GM12878 (cell line): ENCODE data around the gene LRRC58. TPM values are rescaled to one million over a fixed set of nuclear protein-coding genes. Genes with fewer than 3 reads are reported as not detected.

ENCODE experiments used
- ATAC-seq: fragments of 200-7000 bp; cut with Tn5 transposase; 3 replicates; pipeline ENCODE4 v1.9.1; 2020; ENCODE audit warnings: mild to moderate bottlenecking, moderate library complexity
- BruUV-seq: library from RNA; stranded (reverse); fragments of 400-500 nt; replicated peaks from 2 replicates; lab custom pipeline; 2021; lab: Mats Ljungman, UMichigan
- CTCF ChIA-PET: fragments of 300-600 bp; sonication (Branson Sonifier 250); formaldehyde crosslinking; extraction: SDS; loops from one replicate; lab custom pipeline; 2021; ENCODE audit warnings: inconsistent platforms; lab: Yijun Ruan, JAX
- POLR2A ChIA-PET: fragments of 350-600 bp; formaldehyde crosslinking; extraction: SDS; loops from one replicate; lab custom pipeline; 2021; ENCODE audit warnings: inconsistent platforms; lab: Charles Lee
- RAD21 ChIA-PET: fragments of 300-600 bp; sonication (Branson Sonifier 250); formaldehyde crosslinking; loops from one replicate; lab custom pipeline; 2023; ENCODE audit warnings: antibody characterized with exemption; ENCODE audit not compliant: unreplicated experiment; lab: Charles Lee
- SMC1A ChIA-PET: fragments of 300-600 bp; sonication (Branson Sonifier 250); formaldehyde crosslinking; loops from one replicate; lab custom pipeline; 2023; ENCODE audit not compliant: unreplicated experiment, uncharacterized antibody; lab: Charles Lee
- DNase-seq: peaks from one replicate; pipeline ENCODE4 v3.0.0-alpha.2; 2011; ENCODE audit warnings: low read depth, low spot score
- FAIRE-seq: peaks from 3 replicates; lab custom pipeline; 2011; peaks lifted over from hg19 to GRCh38; lab: Jason Lieb, UNC
- H2AFZ ChIP-seq: 2 replicates; pipeline ENCODE4 v1.6.0; 2011; ENCODE audit warnings: low read depth, low read length, control low read depth; ENCODE audit not compliant: control insufficient read depth
- H3K27ac ChIP-seq: 2 replicates; pipeline ENCODE4 v1.5.1; 2011; ENCODE audit warnings: control low read depth; ENCODE audit not compliant: control insufficient read depth, insufficient read depth
- H3K27me3 ChIP-seq, 2 experiments: replicated peaks in 1 of 2; 2 replicates each; pipeline versions ENCODE4 v1.6.0 to v1.6.1; 2011; ENCODE audit warnings: low read length in 1 of 2; ENCODE audit not compliant: control insufficient read depth in 2 of 2, insufficient read depth in 2 of 2
- H3K36me3 ChIP-seq, 2 experiments: 2 replicates each; pipeline ENCODE4 v1.5.1; 2011; ENCODE audit warnings: low read length in 1 of 2; ENCODE audit not compliant: control insufficient read depth in 2 of 2, insufficient read depth in 2 of 2
- H3K4me1 ChIP-seq: 2 replicates; pipeline ENCODE4 v1.6.1; 2011; ENCODE audit warnings: mild to moderate bottlenecking, low read length, moderate library complexity, mixed read lengths; ENCODE audit not compliant: control insufficient read depth, insufficient read depth
- H3K4me2 ChIP-seq: 2 replicates; pipeline ENCODE4 v1.6.0; 2011; ENCODE audit warnings: control low read depth; ENCODE audit not compliant: control insufficient read depth, insufficient read depth
- H3K4me3 ChIP-seq: fragments of 200-600 bp; sonication (generic); 2 replicates; pipeline ENCODE4 v1.5.1; 2016
- H3K79me2 ChIP-seq: 2 replicates; pipeline ENCODE4 v1.6.0; 2011; ENCODE audit warnings: low read length; ENCODE audit not compliant: control insufficient read depth, insufficient read depth
- H3K9ac ChIP-seq: 2 replicates; pipeline ENCODE4 v1.8.0; 2011; ENCODE audit warnings: low read length, control low read depth, mixed read lengths; ENCODE audit not compliant: control insufficient read depth, insufficient read depth
- H3K9me3 ChIP-seq: replicated peaks from 3 replicates; pipeline ENCODE4 v1.5.1; 2011; ENCODE audit warnings: mild to moderate bottlenecking, low read length; ENCODE audit not compliant: control insufficient read depth, insufficient read depth
- H4K20me1 ChIP-seq: 2 replicates; pipeline ENCODE4 v1.6.0; 2011; ENCODE audit not compliant: control insufficient read depth, insufficient read depth
- ASH2L ChIP-seq: fragments of 300-600, 200-600 bp; sonication (generic); IDR thresholded peaks from 2 replicates; pipeline ENCODE4 v1.6.1; 2017; ENCODE audit warnings: low read depth, mild to moderate bottlenecking, borderline replicate concordance
- CEBPB ChIP-seq, 2 experiments: fragments of 150-350 bp in 1 of 2; IDR thresholded peaks; 2 replicates each; pipeline ENCODE4 v1.6.1; 2012 to 2014; ENCODE audit warnings: low read depth in 2 of 2, low read length in 2 of 2, borderline replicate concordance in 1 of 2, inconsistent platforms in 1 of 2
- ETV6 ChIP-seq, 2 experiments: fragments of 450-650 bp in 1 of 2; IDR thresholded peaks in 1 of 2; conservative IDR thresholded peaks in 1 of 2; 2 replicates each; pipeline ENCODE4 v1.6.1; 2014; ENCODE audit warnings: antibody characterized with exemption in 1 of 2, borderline replicate concordance in 1 of 2, low read depth in 1 of 2, mild to moderate bottlenecking in 1 of 2, moderate library complexity in 1 of 2
- FOS ChIP-seq: IDR thresholded peaks from 3 replicates; pipeline ENCODE4 v1.6.1; 2011; ENCODE audit warnings: borderline replicate concordance; ENCODE audit not compliant: insufficient read length; ENCODE audit errors: extremely low read depth
- NFXL1 ChIP-seq: fragments of 450-650 bp; IDR thresholded peaks from 2 replicates; pipeline ENCODE4 v1.6.1; 2017; ENCODE audit warnings: antibody characterized with exemption, mild to moderate bottlenecking, borderline replicate concordance
- PAX5 ChIP-seq: IDR thresholded peaks from 2 replicates; pipeline ENCODE4 v1.6.1; 2011; ENCODE audit warnings: low read depth, low read length, borderline replicate concordance
- POU2F2 ChIP-seq: IDR thresholded peaks from 3 replicates; pipeline ENCODE4 v1.6.1; 2011; ENCODE audit warnings: low read depth, mild to moderate bottlenecking, low read length, borderline replicate concordance
- RFX5 ChIP-seq: IDR thresholded peaks from 2 replicates; pipeline ENCODE4 v1.6.1; 2011; ENCODE audit warnings: low read depth, low read length, improper control_type of control experiment
- TAF1 ChIP-seq: IDR thresholded peaks from 2 replicates; pipeline ENCODE4 v1.6.1; 2011; ENCODE audit warnings: mild to moderate bottlenecking, low read depth, low read length, borderline replicate concordance
- YBX1 ChIP-seq: fragments of 450-650 bp; IDR thresholded peaks from 2 replicates; pipeline ENCODE4 v1.6.1; 2016; ENCODE audit warnings: antibody characterized with exemption
- YY1 ChIP-seq: IDR thresholded peaks from 2 replicates; pipeline ENCODE4 v1.6.1; 2011; ENCODE audit warnings: low read depth, mild to moderate bottlenecking, low read length
- ZNF217 ChIP-seq: fragments of 450-650 bp; IDR thresholded peaks from 2 replicates; pipeline ENCODE4 v1.6.1; 2017; ENCODE audit warnings: antibody characterized with exemption, mild to moderate bottlenecking
- whole genome bisulfite sequencing: methylation state at CpG from one replicate; pipeline ENCODE4 v1.1.6; 2016; ENCODE audit warnings: low lambda C conversion rate; ENCODE audit not compliant: insufficient replicate concordance, insufficient coverage; ENCODE audit errors: missing lambda C conversion rate; 5-methylcytosine and 5-hydroxymethylcytosine counted together
- in situ Hi-C: fragments of 300-500 bp; cut with MboI; formaldehyde crosslinking; loops from 9 replicates; pipeline ENCODE4 v1.14.3; 2018; ENCODE audit warnings: mixed read lengths
- intact Hi-C: fragments of 100-400 bp; cut with micrococcal nuclease; formaldehyde crosslinking; loops from one replicate; pipeline ENCODE4 v1.14.2; 2022; ENCODE audit not compliant: unreplicated experiment
- polyA plus RNA-seq, 11 experiments: library from polyadenylated mRNA; depleted of rRNA in 4 of 11; unstranded in 6 of 11; stranded (reverse) in 5 of 11; fragments of >200 nt; fragmentation: Nextera tagmentation in 4 of 11; fragmentation: Illumina TruSeq in 1 of 11; extraction: Ambion mirVana in 4 of 11; extraction: Trizol in 1 of 11; gene quantifications; 1 replicate in 1 of 11; 2 replicates in 10 of 11; pipeline versions ENCODE4 v1.2.1 to v1.2.3, GENCODE V29; 2011 to 2016; ENCODE audit warnings: inconsistent platforms in 2 of 11, missing spikeins in 2 of 11, low read depth in 1 of 11
- total RNA-seq, 4 experiments: library from RNA; depleted of rRNA in 3 of 4; stranded (reverse); fragments of >200 nt in 3 of 4; fragmentation: Illumina TruSeq in 1 of 4; extraction: Trizol in 1 of 4; gene quantifications; 2 replicates each; pipeline versions ENCODE4 v1.2.1 to v1.2.3, GENCODE V29; 2013 to 2021
- TF ChIP-seq, protein P1 (sequence below): fragments of 450-650 bp; IDR thresholded peaks from 2 replicates; pipeline ENCODE4 v1.6.1; 2017; ENCODE audit warnings: mild to moderate bottlenecking, moderate library complexity
- TF ChIP-seq, protein P2 (sequence below): fragments of 450-650 bp; IDR thresholded peaks from 2 replicates; pipeline ENCODE4 v1.6.1; 2014; ENCODE audit warnings: mild to moderate bottlenecking

Gene LRRC58
- total and polyA plus RNA-seq, 10 of the 15 experiments (the other 5 are each of a cell fraction or from before 2014, with no cell fraction given): 7.7 to 29.5 (median 18.8) TPM

DNA sequence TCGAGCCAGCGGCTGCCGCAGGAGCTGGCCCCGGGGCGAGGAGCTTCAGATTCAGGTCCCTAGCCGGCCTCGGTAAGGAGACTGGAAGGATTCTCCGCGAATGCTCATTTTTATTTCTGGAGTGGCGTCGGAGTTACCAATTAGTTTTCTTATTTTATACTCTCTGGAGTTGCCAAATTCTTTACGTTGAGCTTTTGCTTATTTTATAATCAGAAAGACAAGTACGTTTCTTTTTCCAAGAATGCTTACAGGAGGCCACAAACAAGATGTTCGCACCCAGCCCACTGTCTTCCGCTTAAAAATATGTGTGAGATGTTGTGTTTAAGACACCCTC, 63.7 kb downstream of the LRRC58 start:
- intact Hi-C loops (no loop called here), in situ Hi-C loops (no loop called here)
- H3K4me2 ChIP-seq: no peak overlapping the region
- 53% methylated on average over 15 of the region's 15 CpGs for WGBS
- no peak overlapping the region for H3K27ac ChIP-seq
- FAIRE-seq (no peak), ATAC-seq (no peak), DNase-seq (no peak)
- no peak overlapping the region for H2AFZ ChIP-seq
- no peak overlapping the region for H3K9ac ChIP-seq
- H3K4me1 ChIP-seq: no peaks in the 10 kb centered on the region
- H3K79me2 ChIP-seq: no peaks in the 10 kb centered on the region
- no peaks in the 10 kb centered on the region for H3K36me3 ChIP-seq
- peaks cover 0 to 8% of the 10 kb centered on the region in 2 experiments; a peak in 3 of 4 replicates for H3K27me3 ChIP-seq
- BruUV-seq: no TSS peak
- ChIA-PET POLR2A (no interaction called here), SMC1A (no interaction called here), RAD21 (no interaction called here), CTCF (no interaction called here)
- H3K9me3 ChIP-seq: no peaks in the 10 kb centered on the region; the same call in 1 of the 3 replicates
- no peak overlapping the region for H3K4me3 ChIP-seq
- no peak for TF ChIP-seq POU2F2
- no peak for TF ChIP-seq ETV6 (conservative IDR thresholded peaks at IDR 0.05 in 1 of 2, IDR thresholded peaks at IDR 0.05 in 1 of 2; ENCODE audit: borderline replicate concordance in 1 of 2, low read depth in 1 of 2)
- no peak for TF ChIP-seq PAX5
- no peak for TF ChIP-seq NFXL1
- no peak for TF ChIP-seq ASH2L
- TF ChIP-seq CEBPB (IDR thresholded peaks at IDR 0.05; ENCODE audit: borderline replicate concordance in 1 of 2, low read depth in 2 of 2, low read length in 2 of 2): no peak
- TF ChIP-seq, protein P1, sequence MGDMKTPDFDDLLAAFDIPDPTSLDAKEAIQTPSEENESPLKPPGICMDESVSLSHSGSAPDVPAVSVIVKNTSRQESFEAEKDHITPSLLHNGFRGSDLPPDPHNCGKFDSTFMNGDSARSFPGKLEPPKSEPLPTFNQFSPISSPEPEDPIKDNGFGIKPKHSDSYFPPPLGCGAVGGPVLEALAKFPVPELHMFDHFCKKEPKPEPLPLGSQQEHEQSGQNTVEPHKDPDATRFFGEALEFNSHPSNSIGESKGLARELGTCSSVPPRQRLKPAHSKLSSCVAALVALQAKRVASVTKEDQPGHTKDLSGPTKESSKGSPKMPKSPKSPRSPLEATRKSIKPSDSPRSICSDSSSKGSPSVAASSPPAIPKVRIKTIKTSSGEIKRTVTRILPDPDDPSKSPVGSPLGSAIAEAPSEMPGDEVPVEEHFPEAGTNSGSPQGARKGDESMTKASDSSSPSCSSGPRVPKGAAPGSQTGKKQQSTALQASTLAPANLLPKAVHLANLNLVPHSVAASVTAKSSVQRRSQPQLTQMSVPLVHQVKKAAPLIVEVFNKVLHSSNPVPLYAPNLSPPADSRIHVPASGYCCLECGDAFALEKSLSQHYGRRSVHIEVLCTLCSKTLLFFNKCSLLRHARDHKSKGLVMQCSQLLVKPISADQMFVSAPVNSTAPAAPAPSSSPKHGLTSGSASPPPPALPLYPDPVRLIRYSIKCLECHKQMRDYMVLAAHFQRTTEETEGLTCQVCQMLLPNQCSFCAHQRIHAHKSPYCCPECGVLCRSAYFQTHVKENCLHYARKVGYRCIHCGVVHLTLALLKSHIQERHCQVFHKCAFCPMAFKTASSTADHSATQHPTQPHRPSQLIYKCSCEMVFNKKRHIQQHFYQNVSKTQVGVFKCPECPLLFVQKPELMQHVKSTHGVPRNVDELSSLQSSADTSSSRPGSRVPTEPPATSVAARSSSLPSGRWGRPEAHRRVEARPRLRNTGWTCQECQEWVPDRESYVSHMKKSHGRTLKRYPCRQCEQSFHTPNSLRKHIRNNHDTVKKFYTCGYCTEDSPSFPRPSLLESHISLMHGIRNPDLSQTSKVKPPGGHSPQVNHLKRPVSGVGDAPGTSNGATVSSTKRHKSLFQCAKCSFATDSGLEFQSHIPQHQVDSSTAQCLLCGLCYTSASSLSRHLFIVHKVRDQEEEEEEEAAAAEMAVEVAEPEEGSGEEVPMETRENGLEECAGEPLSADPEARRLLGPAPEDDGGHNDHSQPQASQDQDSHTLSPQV: no peak
- TF ChIP-seq, protein P2, sequence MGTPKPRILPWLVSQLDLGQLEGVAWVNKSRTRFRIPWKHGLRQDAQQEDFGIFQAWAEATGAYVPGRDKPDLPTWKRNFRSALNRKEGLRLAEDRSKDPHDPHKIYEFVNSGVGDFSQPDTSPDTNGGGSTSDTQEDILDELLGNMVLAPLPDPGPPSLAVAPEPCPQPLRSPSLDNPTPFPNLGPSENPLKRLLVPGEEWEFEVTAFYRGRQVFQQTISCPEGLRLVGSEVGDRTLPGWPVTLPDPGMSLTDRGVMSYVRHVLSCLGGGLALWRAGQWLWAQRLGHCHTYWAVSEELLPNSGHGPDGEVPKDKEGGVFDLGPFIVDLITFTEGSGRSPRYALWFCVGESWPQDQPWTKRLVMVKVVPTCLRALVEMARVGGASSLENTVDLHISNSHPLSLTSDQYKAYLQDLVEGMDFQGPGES: no peak
- no peak for TF ChIP-seq TAF1
- TF ChIP-seq FOS: no peak
- TF ChIP-seq YY1: no peak
- no peak for TF ChIP-seq ZNF217
- no peak for TF ChIP-seq YBX1
- TF ChIP-seq RFX5: no peak
- H4K20me1 ChIP-seq: no peaks in the 10 kb centered on the region
